Measurements from ENCODE around the gene SHISAL2A. TPM values are rescaled to one million over a fixed set of nuclear protein-coding genes. Genes with fewer than 3 reads are reported as not detected.

Gene SHISAL2A
- total and polyA plus RNA-seq, 9 donors, result 0.12 to 0.69 (median 0.34) TPM; not detected in 5

DNA sequence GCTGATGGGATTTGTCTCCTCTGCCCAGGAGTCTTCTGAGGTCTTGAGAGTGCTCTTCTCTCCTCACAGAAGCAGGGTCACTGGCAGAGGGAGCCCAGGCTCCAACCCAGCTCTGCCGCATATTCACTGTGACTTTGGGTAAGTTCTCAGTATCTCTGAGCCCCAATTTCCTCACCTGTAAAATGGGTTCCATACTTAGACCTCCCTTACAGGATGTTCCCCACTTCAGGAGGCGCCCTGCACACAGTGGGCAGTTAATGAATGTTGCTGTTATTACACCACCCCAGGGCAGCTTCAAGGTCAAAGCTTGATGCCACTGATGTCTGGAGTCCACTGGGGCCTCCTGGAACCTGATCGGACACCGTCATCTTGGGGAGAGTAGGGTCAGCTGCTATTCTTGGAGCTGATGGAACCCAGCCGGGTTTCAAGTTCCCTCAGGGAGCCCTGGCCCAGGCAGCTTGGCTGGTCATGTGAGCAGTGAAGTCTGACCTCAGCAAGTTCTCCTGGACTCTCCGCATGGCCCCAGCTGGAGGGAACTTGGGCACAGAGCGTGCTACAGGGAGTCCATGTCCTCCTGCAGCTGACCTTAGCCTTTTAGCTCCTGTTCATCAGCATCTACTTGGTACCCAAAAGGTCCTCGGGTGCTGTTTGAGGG, 43.4 kb downstream of the SHISAL2A start:
- WGBS, 3 donors, result 69 to 75% (median 71%) methylated on average over 8 of the region's 8 CpGs
- intact Hi-C loops (cut with DNase I), result no loop called here

DNA sequence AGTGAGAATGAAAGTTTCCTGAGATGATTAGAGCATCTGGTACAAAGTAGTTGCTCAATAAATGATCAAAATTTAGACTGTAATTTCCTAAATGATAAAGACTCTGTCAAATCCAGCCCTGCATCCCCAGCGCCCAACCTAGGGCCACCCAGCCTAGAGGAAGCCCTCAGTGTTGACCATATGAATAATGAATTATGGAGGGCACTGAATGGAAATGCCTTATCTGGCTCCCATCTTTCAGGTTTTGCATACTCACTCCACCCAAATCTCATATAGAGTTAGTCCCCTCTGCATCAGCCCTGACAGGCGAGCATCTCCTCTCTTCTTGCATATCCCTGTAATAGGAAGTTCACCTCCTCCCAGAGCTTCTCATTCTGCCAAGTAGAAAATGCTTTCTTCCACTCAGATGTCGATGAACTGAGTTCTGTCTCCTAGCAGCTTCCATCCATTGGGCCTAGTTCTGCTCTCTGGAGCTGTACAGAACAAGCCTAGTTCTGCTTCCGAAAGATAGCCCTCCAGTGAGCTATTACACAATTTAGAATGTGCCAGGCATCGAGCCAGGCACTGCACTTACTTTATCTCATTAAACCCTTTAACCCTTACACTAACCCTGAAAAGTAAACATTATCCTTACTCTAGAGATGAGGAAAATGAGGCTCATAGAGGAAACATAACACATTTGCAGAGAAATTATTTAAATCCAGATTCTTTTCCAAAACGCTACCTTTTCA, 44.3 kb downstream of the SHISAL2A start:
- no peak for TF ChIP-seq POLR2A (IDR thresholded peaks at IDR 0.05)
- TF ChIP-seq, protein P1, sequence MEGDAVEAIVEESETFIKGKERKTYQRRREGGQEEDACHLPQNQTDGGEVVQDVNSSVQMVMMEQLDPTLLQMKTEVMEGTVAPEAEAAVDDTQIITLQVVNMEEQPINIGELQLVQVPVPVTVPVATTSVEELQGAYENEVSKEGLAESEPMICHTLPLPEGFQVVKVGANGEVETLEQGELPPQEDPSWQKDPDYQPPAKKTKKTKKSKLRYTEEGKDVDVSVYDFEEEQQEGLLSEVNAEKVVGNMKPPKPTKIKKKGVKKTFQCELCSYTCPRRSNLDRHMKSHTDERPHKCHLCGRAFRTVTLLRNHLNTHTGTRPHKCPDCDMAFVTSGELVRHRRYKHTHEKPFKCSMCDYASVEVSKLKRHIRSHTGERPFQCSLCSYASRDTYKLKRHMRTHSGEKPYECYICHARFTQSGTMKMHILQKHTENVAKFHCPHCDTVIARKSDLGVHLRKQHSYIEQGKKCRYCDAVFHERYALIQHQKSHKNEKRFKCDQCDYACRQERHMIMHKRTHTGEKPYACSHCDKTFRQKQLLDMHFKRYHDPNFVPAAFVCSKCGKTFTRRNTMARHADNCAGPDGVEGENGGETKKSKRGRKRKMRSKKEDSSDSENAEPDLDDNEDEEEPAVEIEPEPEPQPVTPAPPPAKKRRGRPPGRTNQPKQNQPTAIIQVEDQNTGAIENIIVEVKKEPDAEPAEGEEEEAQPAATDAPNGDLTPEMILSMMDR (IDR thresholded peaks at IDR 0.05), result no peak
- TF ChIP-seq EP300 (IDR thresholded peaks at IDR 0.05), result no peak
- Histone ChIP-seq H3K4me1 (ENCODE audit: insufficient read depth) (no peaks in the 10 kb centered on the region), H3K4me3 (no peak overlapping the region), H3K27me3 (no peaks in the 10 kb centered on the region), H3K27ac (no peak overlapping the region), H3K9me3 (no peaks in the 10 kb centered on the region), H3K36me3 (no peaks in the 10 kb centered on the region)
- 56 to 61% (median 59%) methylated on average over 6 of the region's 6 CpGs for WGBS, 3 donors
- DNase-seq, result no peak
- intact Hi-C loops (cut with DNase I), result no loop called here

More for the DNA sequence above, 43.4 kb downstream of the SHISAL2A start:
- Histone ChIP-seq H3K27ac (no peak overlapping the region), H3K4me1 (ENCODE audit: insufficient read depth) (no peaks in the 10 kb centered on the region), H3K36me3 (no peaks in the 10 kb centered on the region), H3K4me3 (no peak overlapping the region), H3K9me3 (no peaks in the 10 kb centered on the region), H3K27me3 (no peaks in the 10 kb centered on the region)
- TF ChIP-seq EP300 (IDR thresholded peaks at IDR 0.05), result no peak
- no peak for DNase-seq

DNA sequence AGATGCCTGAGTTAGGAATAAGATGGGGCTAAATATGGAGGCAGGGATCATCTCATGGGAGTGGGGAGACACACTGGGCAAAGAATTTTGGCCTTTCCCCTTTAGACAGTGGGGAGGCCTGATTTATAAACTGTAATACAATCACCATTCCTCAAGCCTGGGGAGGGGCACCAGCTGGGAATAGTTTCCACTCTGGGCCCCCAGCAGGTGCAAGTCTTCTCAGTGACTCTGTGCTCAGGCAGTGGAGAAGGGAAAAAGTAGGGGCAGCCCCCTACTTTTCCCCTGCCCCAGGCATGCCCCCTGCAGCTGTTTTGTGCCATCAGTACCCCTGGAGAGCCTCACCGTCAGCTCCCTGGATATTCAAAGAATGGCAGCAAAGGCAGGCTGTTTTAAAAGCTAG, 46.1 kb downstream of the SHISAL2A start:
- H3K27me3 ChIP-seq, result no peaks in the 10 kb centered on the region
- intact Hi-C loops (cut with DNase I), result no loop called here
- no peak overlapping the region for H3K27ac ChIP-seq
- WGBS, 3 donors, result 92 to 100% (median 95%) methylated on average over 1 of the region's 1 CpG
- H3K4me1 ChIP-seq (ENCODE audit: insufficient read depth), result no peaks in the 10 kb centered on the region
- no peaks in the 10 kb centered on the region for H3K36me3 ChIP-seq
- TF ChIP-seq, protein P1 (IDR thresholded peaks at IDR 0.05), result no peak
- TF ChIP-seq POLR2A (IDR thresholded peaks at IDR 0.05), result no peak
- no peak for TF ChIP-seq EP300 (IDR thresholded peaks at IDR 0.05)
- H3K9me3 ChIP-seq, result no peaks in the 10 kb centered on the region
- DNase-seq, result no peak
- no peak overlapping the region for H3K4me3 ChIP-seq

DNA sequence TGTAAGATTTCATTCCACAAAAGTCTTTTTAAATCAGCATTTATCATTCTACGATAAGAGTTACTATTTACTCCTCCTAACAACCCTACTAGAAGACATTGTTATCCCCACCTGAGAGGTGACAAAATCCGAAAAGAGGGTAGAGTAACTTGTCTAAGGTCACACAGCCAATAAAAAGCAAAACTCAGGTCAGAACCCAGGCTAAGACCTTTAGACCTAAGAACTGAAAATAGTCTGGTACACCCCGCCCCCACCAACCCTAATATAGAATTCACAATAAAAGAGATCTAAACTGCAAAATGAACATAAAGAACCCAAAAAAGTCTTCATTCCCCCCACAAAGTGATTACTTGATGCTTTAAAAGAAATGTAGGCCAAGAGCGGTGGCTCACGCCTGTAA, 46.5 kb downstream of the SHISAL2A start:
- WGBS, 3 donors, result 91 to 95% (median 92%) methylated on average over 5 of the region's 5 CpGs
- Histone ChIP-seq H3K4me3 (no peak overlapping the region), H3K27me3 (no peaks in the 10 kb centered on the region), H3K27ac (no peak overlapping the region), H3K4me1 (ENCODE audit: insufficient read depth) (no peaks in the 10 kb centered on the region), H3K36me3 (no peaks in the 10 kb centered on the region), H3K9me3 (no peaks in the 10 kb centered on the region)
- intact Hi-C loops (cut with DNase I), result no loop called here
- TF ChIP-seq POLR2A (IDR thresholded peaks at IDR 0.05), result no peak
- no peak for TF ChIP-seq EP300 (IDR thresholded peaks at IDR 0.05)
- TF ChIP-seq, protein P1 (IDR thresholded peaks at IDR 0.05), result no peak
- DNase-seq, result no peak

DNA sequence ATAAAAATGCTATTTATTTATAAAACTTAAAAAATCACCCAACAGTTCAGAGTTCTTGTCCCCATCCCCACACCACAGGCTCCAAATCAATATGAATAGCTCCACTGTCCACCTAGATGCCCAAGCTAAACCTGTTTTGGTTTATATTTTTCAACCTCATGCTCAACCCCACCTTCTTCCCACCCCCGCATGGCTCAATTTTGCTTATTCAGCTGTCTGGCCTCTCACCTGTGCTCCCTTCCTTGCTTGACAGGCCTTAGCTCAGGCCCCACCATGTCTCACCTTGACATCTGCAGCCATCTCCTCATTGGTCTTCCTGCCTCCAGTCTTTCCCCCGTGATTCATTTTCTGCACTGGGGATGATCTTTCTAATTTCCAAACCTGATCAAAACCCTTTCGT, 47.4 kb downstream of the SHISAL2A start:
- 83 to 89% (median 86%) methylated on average over 3 of the region's 3 CpGs for WGBS, 3 donors
- intact Hi-C loops (cut with DNase I), result loop anchor here in 1 of 4 donors (10.0 kb wide), 1 partner anchor 556 kb away; no protein-coding TSS in a partner anchor
- H3K27me3 ChIP-seq, result no peaks in the 10 kb centered on the region

More for the DNA sequence above, 47.4 kb downstream of the SHISAL2A start:
- no peak overlapping the region for H3K27ac ChIP-seq
- TF ChIP-seq EP300 (IDR thresholded peaks at IDR 0.05) (no peak), POLR2A (IDR thresholded peaks at IDR 0.05) (no peak)
- TF ChIP-seq, protein P1 (IDR thresholded peaks at IDR 0.05), result no peak
- DNase-seq, result no peak
- no peaks in the 10 kb centered on the region for H3K36me3 ChIP-seq
- H3K4me3 ChIP-seq, result no peak overlapping the region
- H3K9me3 ChIP-seq, result no peaks in the 10 kb centered on the region
- H3K4me1 ChIP-seq (ENCODE audit: insufficient read depth), result no peaks in the 10 kb centered on the region
